B cell (primary cell): ENCODE measurements around the gene ATXN7. TPM values are rescaled to one million over a fixed set of nuclear protein-coding genes. Genes with fewer than 3 reads are reported as not detected.

Experiments used
- ATAC-seq: fragments of 200-7000 bp; cut with Tn5 transposase; one replicate; pipeline ENCODE4 v1.10.0; 2021; ENCODE audit warnings: low read depth, mild to moderate bottlenecking, moderate number of reproducible peaks, moderate library complexity
- CTCF ChIA-PET: fragments of 350-600 bp; sonication (Branson Sonifier 250); formaldehyde crosslinking; loops from one replicate; lab custom pipeline; 2021; ENCODE audit warnings: antibody characterized with exemption, inconsistent platforms; lab: Charles Lee
- POLR2A ChIA-PET: fragments of 350-600 bp; sonication (Branson Sonifier 250); formaldehyde crosslinking; loops from one replicate; lab custom pipeline; 2021; ENCODE audit warnings: antibody characterized with exemption; lab: Charles Lee
- DNase-seq: peaks from one replicate; pipeline ENCODE4 v3.0.0; 2013
- H2AFZ ChIP-seq: 2 replicates; pipeline ENCODE4 v1.6.1; 2012; ENCODE audit warnings: mild to moderate bottlenecking, low read depth, low read length; ENCODE audit not compliant: insufficient read depth, poor library complexity, severe bottlenecking
- H3K27ac ChIP-seq, 2 donors: 1 replicate in 1 of 2; 2 replicates in 1 of 2; pipeline ENCODE4 v1.5.1; 2012 to 2013; ENCODE audit warnings: low read length in 2 of 2, mild to moderate bottlenecking in 2 of 2, moderate library complexity in 1 of 2
- H3K27me3 ChIP-seq, 4 experiments: fragments of 200-600 bp in 1 of 4; sonication (generic) in 1 of 4; replicated peaks in 1 of 4; 1 replicate in 2 of 4; 2 replicates in 2 of 4; pipeline versions ENCODE4 v1.6.1 to v1.7.0; 2013 to 2016; ENCODE audit warnings: low read length in 3 of 4, mild to moderate bottlenecking in 2 of 4, mixed read lengths in 1 of 4, moderate library complexity in 1 of 4; ENCODE audit not compliant: insufficient read depth in 4 of 4, control insufficient read depth in 3 of 4; ENCODE audit errors: control extremely low read depth in 1 of 4
- H3K36me3 ChIP-seq, 2 experiments: replicated peaks in 1 of 2; 1 replicate in 1 of 2; 2 replicates in 1 of 2; pipeline versions ENCODE4 v1.6.1 to v1.7.1; 2013; ENCODE audit warnings: low read length in 1 of 2; ENCODE audit not compliant: insufficient read depth in 2 of 2, control insufficient read depth in 1 of 2; ENCODE audit errors: control extremely low read depth in 1 of 2, extremely low read depth in 1 of 2
- H3K4me1 ChIP-seq, 2 donors: fragments of 200-600 bp in 1 of 2; sonication (generic) in 1 of 2; 1 replicate in 1 of 2; 2 replicates in 1 of 2; pipeline versions ENCODE4 v1.5.1 to v1.6.1; 2013 to 2017; ENCODE audit warnings: low read length in 2 of 2; ENCODE audit not compliant: control insufficient read depth in 2 of 2, insufficient read depth in 2 of 2
- H3K4me2 ChIP-seq: replicated peaks from 2 replicates; pipeline ENCODE3; 2012; ENCODE audit warnings: mild to moderate bottlenecking, low read depth, low read length; ENCODE audit not compliant: poor library complexity, severe bottlenecking
- H3K4me3 ChIP-seq, 5 experiments: fragments of 200-600 bp in 1 of 5; sonication (generic) in 1 of 5; 1 replicate in 3 of 5; 2 replicates in 2 of 5; pipeline versions ENCODE4 v1.5.1 to v1.7.0; 2011 to 2016; ENCODE audit warnings: low read length in 4 of 5, mild to moderate bottlenecking in 4 of 5, low read depth in 2 of 5, control low read depth in 1 of 5, moderate library complexity in 1 of 5; ENCODE audit not compliant: insufficient read depth in 1 of 5; ENCODE audit errors: control extremely low read depth in 1 of 5, extremely low read depth in 1 of 5
- H3K79me2 ChIP-seq: fragments of 200-600 bp; sonication (generic); one replicate; pipeline ENCODE4 v1.6.0; 2016; ENCODE audit warnings: low read length; ENCODE audit not compliant: control insufficient read depth, insufficient read depth
- H3K9ac ChIP-seq: fragments of 200-600 bp; sonication (generic); 2 replicates; pipeline ENCODE4 v1.6.1; 2017; ENCODE audit warnings: mild to moderate bottlenecking, low read length, moderate library complexity
- H3K9me3 ChIP-seq, 3 donors: one replicate each; pipeline versions ENCODE4 v1.6.1 to v1.7.1; 2013; ENCODE audit warnings: low read length in 2 of 3; ENCODE audit not compliant: control insufficient read depth in 2 of 3, insufficient read depth in 1 of 3; ENCODE audit errors: control extremely low read depth in 1 of 3
- H4K20me1 ChIP-seq: 2 replicates; pipeline ENCODE4 v1.6.0; 2012; ENCODE audit warnings: mild to moderate bottlenecking, low read length; ENCODE audit not compliant: insufficient read depth, control insufficient read depth, poor library complexity, severe bottlenecking
- H3K27ac Mint-ChIP-seq: one replicate; pipeline ENCODE4 v1.8.0; 2021; ENCODE audit warnings: mixed read lengths
- H3K27me3 Mint-ChIP-seq: one replicate; pipeline ENCODE4 v1.8.0; 2021; ENCODE audit warnings: mixed read lengths
- H3K4me1 Mint-ChIP-seq: one replicate; pipeline ENCODE4 v1.8.0; 2021; ENCODE audit warnings: mixed read lengths
- H3K4me3 Mint-ChIP-seq: one replicate; pipeline ENCODE4 v1.8.0; 2021; ENCODE audit warnings: mixed read lengths
- H3K9me3 Mint-ChIP-seq: one replicate; pipeline ENCODE4 v1.8.0; 2022; ENCODE audit warnings: mixed read lengths; ENCODE audit not compliant: insufficient read depth
- CTCF ChIP-seq: fragments of 200-600 bp; IDR thresholded peaks from one replicate; pipeline ENCODE4 v1.8.0; 2022; ENCODE audit warnings: antibody characterized with exemption, mild to moderate bottlenecking
- EZH2 ChIP-seq: IDR thresholded peaks from 2 replicates; pipeline ENCODE4 v1.6.1; 2012; ENCODE audit warnings: borderline replicate concordance, low read depth, mild to moderate bottlenecking, moderate library complexity, low read length; ENCODE audit not compliant: insufficient read depth, poor library complexity, severe bottlenecking
- WGBS: methylation state at CpG from one replicate; pipeline ENCODE4 v1.1.5; 2013; ENCODE audit warnings: missing lambda C conversion rate; ENCODE audit not compliant: insufficient coverage; 5-methylcytosine and 5-hydroxymethylcytosine counted together
- intact Hi-C: fragments of 100-400 bp; cut with micrococcal nuclease; formaldehyde crosslinking; loops from one replicate; pipeline ENCODE4 v1.10.0; 2022
- polyA plus RNA-seq: library from polyadenylated mRNA; depleted of rRNA; stranded (reverse); fragments of >200 nt; gene quantifications from 2 replicates; pipeline ENCODE4 v1.2.3, GENCODE V29; 2012
- total RNA-seq, 2 donors: library from RNA; stranded (reverse); fragments of 120-200 nt in 1 of 2; gene quantifications; 1 replicate in 1 of 2; 2 replicates in 1 of 2; pipeline versions ENCODE4 v1.2.3 to v1.2.4, GENCODE V29; 2013 to 2022

The ATXN7 gene
- total and polyA plus RNA-seq, 2 donors (not counting 1 experiment from before 2014, with no cell fraction given), result 18.1 to 74.3 TPM

DNA sequence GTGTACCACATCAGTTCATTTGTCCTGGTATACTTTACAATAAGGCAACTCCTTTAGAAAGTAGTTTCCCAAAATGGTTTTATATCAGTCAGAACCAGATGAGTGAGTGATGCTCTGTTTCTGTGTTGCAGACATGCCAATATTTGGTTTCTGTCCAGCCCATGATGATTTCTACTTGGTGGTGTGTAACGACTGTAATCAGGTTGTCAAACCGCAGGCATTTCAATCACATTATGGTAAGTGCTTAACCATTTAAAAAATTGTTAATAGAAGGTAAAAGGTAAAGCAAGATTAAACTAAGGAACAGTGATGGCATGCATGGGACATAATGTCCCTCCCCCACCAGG is 88.6 kb downstream of the ATXN7 start:
- no peaks in the 10 kb centered on the region for H3K27me3 ChIP-seq
- ATAC-seq, result no peak
- no peak overlapping the region for H3K4me2 ChIP-seq
- no peak for DNase-seq
- H3K4me1 ChIP-seq, result peaks cover 6 to 16% of the 10 kb centered on the region in 2 donors
- intact Hi-C loops, result no loop called here
- no peak overlapping the region for H3K27ac Mint-ChIP-seq
- H2AFZ ChIP-seq, result no peak overlapping the region
- peaks cover 4 to 28% of the 10 kb centered on the region in 2 experiments for H3K36me3 ChIP-seq
- no peak for TF ChIP-seq CTCF
- TF ChIP-seq EZH2, result no peak
- peaks cover 59% of the 10 kb centered on the region for H3K79me2 ChIP-seq
- CTCF ChIA-PET, result interaction anchor here (1.6 to 1.8 kb wide), 2 partner anchors 10 to 25 kb away, joined by 5 to 9 read pairs; no protein-coding TSS in a partner anchor
- no peak overlapping the region for H3K4me3 ChIP-seq
- H3K9me3 Mint-ChIP-seq, result no peaks in the 10 kb centered on the region
- H3K4me3 Mint-ChIP-seq, result no peak overlapping the region
- H3K9ac ChIP-seq, result no peak overlapping the region
- H3K4me1 Mint-ChIP-seq, result peaks cover 47% of the 10 kb centered on the region
- H4K20me1 ChIP-seq, result peaks cover 17% of the 10 kb centered on the region
- POLR2A ChIA-PET, result no interaction called here
- H3K27ac ChIP-seq, result peak overlapping the region in 1 of 2 donors; percentile 37
- WGBS, result no CpG with 5 or more reads among the region's 2 CpGs
- no peaks in the 10 kb centered on the region for H3K27me3 Mint-ChIP-seq
- H3K9me3 ChIP-seq, result no peaks in the 10 kb centered on the region

GRCh38 chr3:63954182-63954581 is 90.5 kb downstream of the ATXN7 start:
- H3K36me3 ChIP-seq, result peaks cover 4 to 28% of the 10 kb centered on the region in 2 experiments
- H3K9ac ChIP-seq, result no peak overlapping the region
- Mint-ChIP-seq H3K27me3 (no peaks in the 10 kb centered on the region), H3K27ac (no peak overlapping the region), H3K4me1 (peaks cover 51% of the 10 kb centered on the region), H3K9me3 (no peaks in the 10 kb centered on the region), H3K4me3 (no peak overlapping the region)
- intact Hi-C loops, result no loop called here
- peaks cover 6 to 16% of the 10 kb centered on the region in 2 donors for H3K4me1 ChIP-seq
- H3K27me3 ChIP-seq, result no peaks in the 10 kb centered on the region
- ChIA-PET CTCF (interaction anchor here (0.7 kb wide), 1 partner anchor 26 kb away, joined by 6 read pairs; no protein-coding TSS in a partner anchor), POLR2A (no interaction called here)
- H3K4me2 ChIP-seq, result no peak overlapping the region
- no peak for TF ChIP-seq CTCF
- TF ChIP-seq EZH2, result no peak
- H3K27ac ChIP-seq, result no peak overlapping the region
- H2AFZ ChIP-seq, result no peak overlapping the region
- no peak overlapping the region for H3K4me3 ChIP-seq
- DNase-seq (no peak), ATAC-seq (no peak)
- no peaks in the 10 kb centered on the region for H3K9me3 ChIP-seq
- H4K20me1 ChIP-seq, result peaks cover 5% of the 10 kb centered on the region
- peaks cover 41% of the 10 kb centered on the region for H3K79me2 ChIP-seq
- 100% methylated on average over 3 of the region's 5 CpGs for WGBS
